Mesendoderm (in vitro differentiated cells): ENCODE measurements around the gene BBS9.

ENCODE experiments used
- DNase-seq: peaks from one replicate; pipeline ENCODE4 v3.0.0; 2013
- H2AK5ac ChIP-seq: 2 replicates; pipeline ENCODE4 v1.6.1; 2013; ENCODE audit warnings: low read length, inconsistent platforms
- H2BK120ac ChIP-seq: 2 replicates; pipeline ENCODE4 v1.6.1; 2013; ENCODE audit warnings: low read depth, mild to moderate bottlenecking, low read length, moderate library complexity, mixed read lengths
- H2BK15ac ChIP-seq: replicated peaks from 2 replicates; pipeline ENCODE4 v1.6.1; 2013; ENCODE audit warnings: low read depth, mild to moderate bottlenecking, moderate library complexity
- H2BK5ac ChIP-seq: 2 replicates; pipeline ENCODE4 v1.6.1; 2013; ENCODE audit warnings: low read length, inconsistent platforms
- H3K18ac ChIP-seq: 2 replicates; pipeline ENCODE4 v1.6.1; 2013; ENCODE audit warnings: mild to moderate bottlenecking, low read length, mixed read lengths
- H3K23ac ChIP-seq: one replicate; pipeline ENCODE4 v1.6.1; 2013; ENCODE audit warnings: low read length
- H3K27ac ChIP-seq: 2 replicates; pipeline ENCODE4 v1.5.1; 2013; ENCODE audit warnings: low read depth, mild to moderate bottlenecking, inconsistent platforms, low read length, moderate library complexity
- H3K27me3 ChIP-seq: 2 replicates; pipeline ENCODE4 v1.6.1; 2013; ENCODE audit warnings: low read length, control low read depth, mild to moderate bottlenecking, inconsistent platforms; ENCODE audit not compliant: insufficient read depth, poor library complexity
- H3K36me3 ChIP-seq: 2 replicates; pipeline ENCODE4 v1.6.1; 2013; ENCODE audit warnings: low read length, inconsistent platforms; ENCODE audit not compliant: control insufficient read depth, insufficient read depth
- H3K4ac ChIP-seq: one replicate; pipeline ENCODE4 v1.6.1; 2013; ENCODE audit warnings: low read depth, mild to moderate bottlenecking, low read length, moderate library complexity
- H3K4me1 ChIP-seq: 2 replicates; pipeline ENCODE4 v1.6.1; 2013; ENCODE audit warnings: low read depth, low read length, inconsistent platforms; ENCODE audit not compliant: control insufficient read depth
- H3K4me2 ChIP-seq: 2 replicates; pipeline ENCODE4 v1.6.1; 2013; ENCODE audit warnings: low read length
- H3K4me3 ChIP-seq: 2 replicates; pipeline ENCODE4 v1.5.1; 2013; ENCODE audit warnings: mild to moderate bottlenecking, low read length
- H3K56ac ChIP-seq: one replicate; pipeline ENCODE4 v1.6.1; 2013; ENCODE audit warnings: low read length
- H3K79me1 ChIP-seq: 2 replicates; pipeline ENCODE4 v1.6.1; 2013; ENCODE audit warnings: low read length, inconsistent platforms
- H3K79me2 ChIP-seq: 2 replicates; pipeline ENCODE4 v1.6.1; 2013; ENCODE audit warnings: mild to moderate bottlenecking, low read length; ENCODE audit not compliant: control insufficient read depth, insufficient read depth
- H3K9ac ChIP-seq: 2 replicates; pipeline ENCODE4 v1.6.1; 2013; ENCODE audit warnings: low read length, inconsistent platforms
- H4K5ac ChIP-seq: one replicate; pipeline ENCODE4 v1.6.1; 2013; ENCODE audit warnings: low read length
- H4K8ac ChIP-seq: one replicate; pipeline ENCODE4 v1.6.1; 2013; ENCODE audit warnings: low read depth, mild to moderate bottlenecking, control low read depth, low read length, moderate library complexity
- WGBS: extraction: QIAGEN DNeasy Blood & Tissue Kit; methylation state at CpG from one replicate; pipeline ENCODE4 v1.1.7; 2013; ENCODE audit warnings: low lambda C conversion rate, missing lambda C conversion rate; ENCODE audit not compliant: insufficient coverage; ENCODE audit errors: extremely low coverage; 5-methylcytosine and 5-hydroxymethylcytosine counted together

The BBS9 gene

GRCh38 chr7:33152087-33152486, 22.7 kb downstream of the BBS9 start:
- no peak overlapping the region for H3K4me2 ChIP-seq
- H2BK15ac ChIP-seq = no peak overlapping the region
- no peak overlapping the region for H3K9ac ChIP-seq
- no peaks in the 10 kb centered on the region for H3K27me3 ChIP-seq
- H3K79me2 ChIP-seq = no peaks in the 10 kb centered on the region
- no peak overlapping the region for H2AK5ac ChIP-seq
- no peak for DNase-seq
- no peak overlapping the region for H3K4ac ChIP-seq
- no peaks in the 10 kb centered on the region for H3K4me1 ChIP-seq
- no peak overlapping the region for H3K4me3 ChIP-seq
- no peak overlapping the region for H4K5ac ChIP-seq
- H2BK5ac ChIP-seq = no peak overlapping the region
- WGBS = no CpG with 5 or more reads among the region's 3 CpGs
- H3K27ac ChIP-seq = no peak overlapping the region
- H3K23ac ChIP-seq = no peak overlapping the region
- no peak overlapping the region for H2BK120ac ChIP-seq
- no peaks in the 10 kb centered on the region for H3K79me1 ChIP-seq
- no peaks in the 10 kb centered on the region for H3K36me3 ChIP-seq
- H3K56ac ChIP-seq = no peak overlapping the region
- no peak overlapping the region for H3K18ac ChIP-seq
- H4K8ac ChIP-seq = no peak overlapping the region

DNA sequence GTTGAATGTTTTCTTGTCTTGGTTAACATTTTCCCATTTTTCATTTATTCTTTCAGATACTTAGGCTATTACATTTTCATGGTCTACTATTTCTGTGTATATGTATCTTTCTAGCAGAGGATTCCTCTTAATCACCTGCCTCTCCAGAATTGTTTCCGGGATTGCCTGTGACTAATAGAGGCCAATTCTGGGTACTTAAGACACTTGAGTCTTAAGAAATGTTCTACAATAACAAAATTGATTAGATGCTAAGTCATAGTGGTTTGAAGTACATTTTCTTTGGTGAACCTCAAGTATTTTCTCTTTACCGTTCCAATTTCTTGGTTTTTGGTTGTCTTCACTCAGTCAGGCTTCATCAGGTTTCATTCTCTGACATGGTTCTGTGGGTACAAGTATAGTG, 26.4 kb downstream of the BBS9 start:
- Histone ChIP-seq H3K27ac (no peak overlapping the region), H4K8ac (no peak overlapping the region), H3K4me1 (no peaks in the 10 kb centered on the region), H3K4me3 (no peak overlapping the region), H2AK5ac (no peak overlapping the region), H3K18ac (no peak overlapping the region), H3K9ac (no peak overlapping the region), H2BK15ac (no peak overlapping the region), H3K79me1 (no peaks in the 10 kb centered on the region), H3K27me3 (no peaks in the 10 kb centered on the region), H2BK5ac (no peak overlapping the region), H3K79me2 (no peaks in the 10 kb centered on the region), H3K23ac (no peak overlapping the region), H3K4ac (no peak overlapping the region), H3K36me3 (no peaks in the 10 kb centered on the region), H2BK120ac (no peak overlapping the region), H4K5ac (no peak overlapping the region), H3K4me2 (no peak overlapping the region), H3K56ac (no peak overlapping the region)
- no CpG with 5 or more reads among the region's 2 CpGs for WGBS
- DNase-seq = no peak

GRCh38 chr7:33156441-33156840, 27.1 kb downstream of the BBS9 start:
- H3K4me1 ChIP-seq = no peaks in the 10 kb centered on the region
- no peak overlapping the region for H3K9ac ChIP-seq
- no peak overlapping the region for H2BK15ac ChIP-seq
- no peak overlapping the region for H3K23ac ChIP-seq
- H3K18ac ChIP-seq = no peak overlapping the region
- no peak overlapping the region for H2BK5ac ChIP-seq
- H3K79me2 ChIP-seq = no peaks in the 10 kb centered on the region
- H3K36me3 ChIP-seq = no peaks in the 10 kb centered on the region
- WGBS = no CpG with 5 or more reads among the region's 2 CpGs
- no peaks in the 10 kb centered on the region for H3K27me3 ChIP-seq
- no peak overlapping the region for H4K8ac ChIP-seq
- no peak overlapping the region for H3K56ac ChIP-seq
- no peak overlapping the region for H2AK5ac ChIP-seq
- no peak for DNase-seq
- H3K27ac ChIP-seq = no peak overlapping the region
- H3K4me2 ChIP-seq = no peak overlapping the region
- H3K79me1 ChIP-seq = no peaks in the 10 kb centered on the region
- no peak overlapping the region for H4K5ac ChIP-seq
- no peak overlapping the region for H3K4me3 ChIP-seq
- H2BK120ac ChIP-seq = no peak overlapping the region
- H3K4ac ChIP-seq = no peak overlapping the region

DNA sequence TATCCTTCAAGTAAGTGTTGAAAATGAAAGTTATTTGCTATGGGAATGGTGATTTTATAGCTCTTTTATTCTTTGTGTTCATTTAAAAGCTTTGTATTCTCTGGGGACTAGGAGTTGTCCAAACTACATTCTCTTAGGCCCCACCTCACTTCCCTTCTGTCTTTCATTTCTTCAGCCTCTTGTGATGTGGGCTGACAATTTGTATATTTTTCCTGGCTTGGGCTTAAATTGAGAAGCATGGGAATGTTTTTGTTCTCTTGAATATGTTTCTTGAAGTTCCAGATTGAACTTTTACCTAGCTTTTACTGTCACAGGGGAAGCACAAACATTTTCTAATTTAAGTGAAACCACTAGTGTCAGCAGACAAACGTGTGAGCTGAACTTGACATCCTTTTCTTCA, 27.9 kb downstream of the BBS9 start:
- Histone ChIP-seq H3K4ac (no peak overlapping the region), H3K4me3 (no peak overlapping the region), H3K79me1 (no peaks in the 10 kb centered on the region), H3K27me3 (no peaks in the 10 kb centered on the region), H2BK5ac (no peak overlapping the region), H3K23ac (no peak overlapping the region), H3K56ac (no peak overlapping the region), H2AK5ac (no peak overlapping the region), H3K27ac (no peak overlapping the region), H4K5ac (no peak overlapping the region), H3K79me2 (no peaks in the 10 kb centered on the region), H3K4me2 (no peak overlapping the region), H2BK15ac (no peak overlapping the region), H3K18ac (no peak overlapping the region), H2BK120ac (no peak overlapping the region), H3K36me3 (no peaks in the 10 kb centered on the region), H3K9ac (no peak overlapping the region), H3K4me1 (no peaks in the 10 kb centered on the region), H4K8ac (no peak overlapping the region)
- no peak for DNase-seq
- WGBS = no CpG with 5 or more reads among the region's 1 CpG

DNA sequence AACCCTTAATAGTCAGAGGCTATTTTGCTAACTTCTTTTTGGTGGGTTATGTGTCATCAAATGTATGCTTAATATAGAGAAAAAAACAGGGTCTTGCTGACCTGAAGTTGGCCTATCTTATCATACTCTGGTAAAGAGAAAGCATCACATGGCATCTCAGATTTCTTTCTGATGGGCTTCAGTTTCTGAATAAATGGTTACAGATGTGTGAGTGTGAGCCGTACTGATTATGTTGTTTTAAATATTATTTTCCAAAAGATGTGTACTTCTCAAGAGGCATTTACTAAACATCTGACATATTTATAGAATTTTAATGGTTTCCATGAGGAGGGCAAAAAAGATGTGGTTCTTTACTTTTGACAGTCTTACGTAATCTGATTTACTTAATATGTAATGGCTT, 28.4 kb downstream of the BBS9 start:
- Histone ChIP-seq H3K79me2 (no peaks in the 10 kb centered on the region), H3K4me2 (no peak overlapping the region), H3K18ac (no peak overlapping the region), H4K5ac (no peak overlapping the region), H3K56ac (no peak overlapping the region), H3K27me3 (no peaks in the 10 kb centered on the region), H2BK15ac (no peak overlapping the region), H3K4me3 (no peak overlapping the region), H3K36me3 (no peaks in the 10 kb centered on the region), H2AK5ac (no peak overlapping the region), H2BK5ac (no peak overlapping the region), H3K9ac (no peak overlapping the region), H3K27ac (no peak overlapping the region), H2BK120ac (no peak overlapping the region), H3K79me1 (no peaks in the 10 kb centered on the region), H4K8ac (no peak overlapping the region), H3K4ac (no peak overlapping the region), H3K4me1 (no peaks in the 10 kb centered on the region), H3K23ac (no peak overlapping the region)
- DNase-seq = no peak
- WGBS = no CpG with 5 or more reads among the region's 2 CpGs

DNA sequence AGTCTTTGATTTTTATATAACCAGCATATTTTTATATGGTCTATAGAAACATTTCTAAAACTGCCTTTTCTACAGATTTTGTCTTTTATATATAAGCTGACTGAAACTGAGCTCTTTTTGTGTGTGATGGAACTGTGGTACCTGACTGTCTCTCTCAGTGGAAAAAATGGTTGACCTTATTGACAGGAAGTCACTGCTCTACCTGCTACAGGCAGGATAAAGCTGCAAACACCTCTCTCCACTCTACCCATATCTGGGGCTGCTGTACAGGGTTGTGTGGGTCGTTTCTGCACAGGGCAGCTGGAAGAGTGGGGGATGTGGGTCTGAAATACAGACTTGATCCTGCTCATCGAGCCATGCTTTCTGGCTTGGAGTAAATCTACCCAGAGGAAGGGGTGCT, 48.5 kb downstream of the BBS9 start:
- no peak overlapping the region for H3K9ac ChIP-seq
- no peaks in the 10 kb centered on the region for H3K27me3 ChIP-seq
- no peak overlapping the region for H3K4ac ChIP-seq
- no peak overlapping the region for H4K5ac ChIP-seq
- H3K56ac ChIP-seq = no peak overlapping the region
- H3K4me1 ChIP-seq = no peaks in the 10 kb centered on the region
- H3K4me2 ChIP-seq = no peak overlapping the region
- H3K36me3 ChIP-seq = no peaks in the 10 kb centered on the region
- DNase-seq = no peak
- no peak overlapping the region for H4K8ac ChIP-seq
- H2BK120ac ChIP-seq = no peak overlapping the region
- H3K79me1 ChIP-seq = no peaks in the 10 kb centered on the region
- no peak overlapping the region for H3K23ac ChIP-seq
- WGBS = no CpG with 5 or more reads among the region's 2 CpGs
- no peak overlapping the region for H2AK5ac ChIP-seq
- no peak overlapping the region for H2BK15ac ChIP-seq
- H3K4me3 ChIP-seq = no peak overlapping the region
- H3K18ac ChIP-seq = no peak overlapping the region
- H3K27ac ChIP-seq = no peak overlapping the region
- H3K79me2 ChIP-seq = no peaks in the 10 kb centered on the region
- H2BK5ac ChIP-seq = no peak overlapping the region
